ENCODE results near the gene CDH4. TPM values are rescaled to one million over a fixed set of nuclear protein-coding genes. Genes with fewer than 3 reads are reported as not detected.

CDH4 gene
- polyA plus RNA-seq, 1 donor: 1.7 TPM

GRCh38 chr20:61523145-61523544 is 271.1 kb downstream of the CDH4 start:
- no peak for DNase-seq
- Histone ChIP-seq H3K4me1 (ENCODE audit: control insufficient read depth, insufficient read depth, low read length) (no peaks in the 10 kb centered on the region), H3K36me3 (ENCODE audit: control insufficient read depth, insufficient read depth, low read length) (no peaks in the 10 kb centered on the region), H3K9me3 (ENCODE audit: control insufficient read depth, low read depth, low read length) (no peaks in the 10 kb centered on the region), H3K27ac (ENCODE audit: low read length) (no peak overlapping the region), H3K27me3 (ENCODE audit: control insufficient read depth, insufficient read depth, low read length) (no peaks in the 10 kb centered on the region), H3K4me3 (ENCODE audit: low read length) (no peak overlapping the region)
- WGBS (ENCODE audit: insufficient coverage, low lambda C conversion rate): 88% methylated on average over 5 of the region's 19 CpGs

- no CpG with 5 or more reads among the region's 13 CpGs for WGBS (ENCODE audit: insufficient coverage, low lambda C conversion rate)
- Histone ChIP-seq H3K9me3 (ENCODE audit: control insufficient read depth, low read depth, low read length) (no peaks in the 10 kb centered on the region), H3K27ac (ENCODE audit: low read length) (no peak overlapping the region), H3K4me1 (ENCODE audit: control insufficient read depth, insufficient read depth, low read length) (no peaks in the 10 kb centered on the region), H3K36me3 (ENCODE audit: control insufficient read depth, insufficient read depth, low read length) (no peaks in the 10 kb centered on the region), H3K27me3 (ENCODE audit: control insufficient read depth, insufficient read depth, low read length) (no peaks in the 10 kb centered on the region), H3K4me3 (ENCODE audit: low read length) (no peak overlapping the region)
- DNase-seq: no peak
Observed at GRCh38 chr20:61524951-61525666, 273.0 kb downstream of the CDH4 start.

GRCh38 chr20:61525781-61526431 is 273.8 kb downstream of the CDH4 start:
- H3K36me3 ChIP-seq (ENCODE audit: control insufficient read depth, insufficient read depth, low read length): no peaks in the 10 kb centered on the region
- 75% methylated on average over 2 of the region's 21 CpGs for WGBS (ENCODE audit: insufficient coverage, low lambda C conversion rate)
- H3K4me1 ChIP-seq (ENCODE audit: control insufficient read depth, insufficient read depth, low read length): no peaks in the 10 kb centered on the region
- DNase-seq: no peak
- no peak overlapping the region for H3K4me3 ChIP-seq (ENCODE audit: low read length)
- H3K9me3 ChIP-seq (ENCODE audit: control insufficient read depth, low read depth, low read length): no peaks in the 10 kb centered on the region
- no peaks in the 10 kb centered on the region for H3K27me3 ChIP-seq (ENCODE audit: control insufficient read depth, insufficient read depth, low read length)
- no peak overlapping the region for H3K27ac ChIP-seq (ENCODE audit: low read length)

- Histone ChIP-seq H3K4me1 (ENCODE audit: control insufficient read depth, insufficient read depth, low read length) (no peaks in the 10 kb centered on the region), H3K9me3 (ENCODE audit: control insufficient read depth, low read depth, low read length) (no peaks in the 10 kb centered on the region), H3K36me3 (ENCODE audit: control insufficient read depth, insufficient read depth, low read length) (no peaks in the 10 kb centered on the region), H3K4me3 (ENCODE audit: low read length) (no peak overlapping the region), H3K27ac (ENCODE audit: low read length) (no peak overlapping the region), H3K27me3 (ENCODE audit: control insufficient read depth, insufficient read depth, low read length) (no peaks in the 10 kb centered on the region)
- 86% methylated on average over 1 of the region's 13 CpGs for WGBS (ENCODE audit: insufficient coverage, low lambda C conversion rate)
- no peak for DNase-seq
Observed at GRCh38 chr20:61526907-61527306, 274.8 kb downstream of the CDH4 start.

GRCh38 chr20:61527626-61528025 is 275.6 kb downstream of the CDH4 start:
- Histone ChIP-seq H3K4me1 (ENCODE audit: control insufficient read depth, insufficient read depth, low read length) (no peaks in the 10 kb centered on the region), H3K27me3 (ENCODE audit: control insufficient read depth, insufficient read depth, low read length) (no peaks in the 10 kb centered on the region), H3K27ac (ENCODE audit: low read length) (no peak overlapping the region), H3K9me3 (ENCODE audit: control insufficient read depth, low read depth, low read length) (no peaks in the 10 kb centered on the region), H3K4me3 (ENCODE audit: low read length) (no peak overlapping the region), H3K36me3 (ENCODE audit: control insufficient read depth, insufficient read depth, low read length) (no peaks in the 10 kb centered on the region)
- DNase-seq: no peak
- WGBS (ENCODE audit: insufficient coverage, low lambda C conversion rate): no CpG with 5 or more reads among the region's 11 CpGs

GRCh38 chr20:61528591-61528990 is 276.5 kb downstream of the CDH4 start:
- DNase-seq: no peak
- H3K4me1 ChIP-seq (ENCODE audit: control insufficient read depth, insufficient read depth, low read length): no peaks in the 10 kb centered on the region
- no peaks in the 10 kb centered on the region for H3K9me3 ChIP-seq (ENCODE audit: control insufficient read depth, low read depth, low read length)
- H3K4me3 ChIP-seq (ENCODE audit: low read length): no peak overlapping the region
- H3K27ac ChIP-seq (ENCODE audit: low read length): no peak overlapping the region
- H3K36me3 ChIP-seq (ENCODE audit: control insufficient read depth, insufficient read depth, low read length): no peaks in the 10 kb centered on the region
- WGBS (ENCODE audit: insufficient coverage, low lambda C conversion rate): 100% methylated on average over 3 of the region's 9 CpGs
- H3K27me3 ChIP-seq (ENCODE audit: control insufficient read depth, insufficient read depth, low read length): no peaks in the 10 kb centered on the region

GRCh38 chr20:61529354-61529753 is 277.3 kb downstream of the CDH4 start:
- H3K36me3 ChIP-seq (ENCODE audit: control insufficient read depth, insufficient read depth, low read length): no peaks in the 10 kb centered on the region
- DNase-seq: no peak
- no CpG with 5 or more reads among the region's 5 CpGs for WGBS (ENCODE audit: insufficient coverage, low lambda C conversion rate)
- H3K27me3 ChIP-seq (ENCODE audit: control insufficient read depth, insufficient read depth, low read length): no peaks in the 10 kb centered on the region
- no peak overlapping the region for H3K27ac ChIP-seq (ENCODE audit: low read length)
- H3K4me1 ChIP-seq (ENCODE audit: control insufficient read depth, insufficient read depth, low read length): no peaks in the 10 kb centered on the region
- no peak overlapping the region for H3K4me3 ChIP-seq (ENCODE audit: low read length)
- no peaks in the 10 kb centered on the region for H3K9me3 ChIP-seq (ENCODE audit: control insufficient read depth, low read depth, low read length)

GRCh38 chr20:61531553-61532345 is 279.7 kb downstream of the CDH4 start:
- Histone ChIP-seq H3K27ac (ENCODE audit: low read length) (no peak overlapping the region), H3K36me3 (ENCODE audit: control insufficient read depth, insufficient read depth, low read length) (no peaks in the 10 kb centered on the region), H3K4me1 (ENCODE audit: control insufficient read depth, insufficient read depth, low read length) (no peaks in the 10 kb centered on the region), H3K27me3 (ENCODE audit: control insufficient read depth, insufficient read depth, low read length) (no peaks in the 10 kb centered on the region), H3K9me3 (ENCODE audit: control insufficient read depth, low read depth, low read length) (no peaks in the 10 kb centered on the region), H3K4me3 (ENCODE audit: low read length) (no peak overlapping the region)
- 94% methylated on average over 3 of the region's 22 CpGs for WGBS (ENCODE audit: insufficient coverage, low lambda C conversion rate)
- no peak for DNase-seq

GRCh38 chr20:61532736-61533135 is 280.7 kb downstream of the CDH4 start:
- Histone ChIP-seq H3K27me3 (ENCODE audit: control insufficient read depth, insufficient read depth, low read length) (no peaks in the 10 kb centered on the region), H3K4me3 (ENCODE audit: low read length) (no peak overlapping the region), H3K9me3 (ENCODE audit: control insufficient read depth, low read depth, low read length) (no peaks in the 10 kb centered on the region), H3K4me1 (ENCODE audit: control insufficient read depth, insufficient read depth, low read length) (no peaks in the 10 kb centered on the region), H3K27ac (ENCODE audit: low read length) (no peak overlapping the region), H3K36me3 (ENCODE audit: control insufficient read depth, insufficient read depth, low read length) (no peaks in the 10 kb centered on the region)
- WGBS (ENCODE audit: insufficient coverage, low lambda C conversion rate): no CpG with 5 or more reads among the region's 8 CpGs
- DNase-seq: no peak

GRCh38 chr20:61533231-61533631 is 281.2 kb downstream of the CDH4 start:
- no peak overlapping the region for H3K4me3 ChIP-seq (ENCODE audit: low read length)
- no peaks in the 10 kb centered on the region for H3K9me3 ChIP-seq (ENCODE audit: control insufficient read depth, low read depth, low read length)
- no peaks in the 10 kb centered on the region for H3K4me1 ChIP-seq (ENCODE audit: control insufficient read depth, insufficient read depth, low read length)
- H3K27me3 ChIP-seq (ENCODE audit: control insufficient read depth, insufficient read depth, low read length): no peaks in the 10 kb centered on the region
- H3K36me3 ChIP-seq (ENCODE audit: control insufficient read depth, insufficient read depth, low read length): no peaks in the 10 kb centered on the region
- no peak for DNase-seq
- WGBS (ENCODE audit: insufficient coverage, low lambda C conversion rate): no CpG with 5 or more reads among the region's 18 CpGs
- no peak overlapping the region for H3K27ac ChIP-seq (ENCODE audit: low read length)
